Calu3 (cell line): Measurements from ENCODE around the gene GPR158. TPM values are rescaled to one million over a fixed set of nuclear protein-coding genes. Genes with fewer than 3 reads are reported as not detected.

ENCODE experiments used
- BruUV-seq: library from RNA; stranded (reverse); fragments of 400-500 nt; replicated peaks from 2 replicates; lab custom pipeline; 2021; lab: Mats Ljungman, UMichigan
- CTCF ChIA-PET: fragments of 300-600 bp; sonication (Branson Sonifier 250); formaldehyde crosslinking; loops from one replicate; lab custom pipeline; 2022; ENCODE audit warnings: antibody characterized with exemption; lab: Charles Lee
- DNase-seq: peaks from one replicate; pipeline ENCODE4 v3.0.0; 2022
- H3K27ac Mint-ChIP-seq: one replicate; pipeline ENCODE4 v1.8.0; 2022; ENCODE audit warnings: mixed read lengths; ENCODE audit not compliant: unreplicated experiment
- H3K27me3 Mint-ChIP-seq: one replicate; pipeline ENCODE4 v1.8.0; 2022; ENCODE audit warnings: mixed read lengths; ENCODE audit not compliant: unreplicated experiment
- H3K36me3 Mint-ChIP-seq: one replicate; pipeline ENCODE4 v1.8.0; 2022; ENCODE audit warnings: mild to moderate bottlenecking, moderate library complexity, mixed read lengths; ENCODE audit not compliant: insufficient read depth, unreplicated experiment
- H3K4me1 Mint-ChIP-seq: one replicate; pipeline ENCODE4 v1.8.0; 2022; ENCODE audit warnings: mild to moderate bottlenecking, low read depth, mixed read lengths; ENCODE audit not compliant: unreplicated experiment
- H3K4me3 Mint-ChIP-seq: one replicate; pipeline ENCODE4 v1.8.0; 2022; ENCODE audit warnings: mild to moderate bottlenecking, low read depth, moderate library complexity, mixed read lengths; ENCODE audit not compliant: unreplicated experiment
- H3K9me3 Mint-ChIP-seq: one replicate; pipeline ENCODE4 v1.8.0; 2022; ENCODE audit warnings: low read depth, mixed read lengths; ENCODE audit not compliant: unreplicated experiment
- intact Hi-C: fragments of 100-400 bp; cut with micrococcal nuclease; formaldehyde crosslinking; loops from one replicate; pipeline ENCODE4 v1.10.0; 2022; ENCODE audit not compliant: unreplicated experiment
- total RNA-seq: library from RNA; stranded (reverse); gene quantifications from 2 replicates; pipeline ENCODE4 v1.2.3, GENCODE V29; 2022
- TF ChIP-seq, protein P1 (sequence below): fragments of 200-600 bp; IDR thresholded peaks from one replicate; pipeline ENCODE4 v1.8.0; 2022; ENCODE audit warnings: antibody characterized with exemption; ENCODE audit not compliant: unreplicated experiment

Gene GPR158
- total RNA-seq, 1 experiment from 2014 or later, result not detected

DNA sequence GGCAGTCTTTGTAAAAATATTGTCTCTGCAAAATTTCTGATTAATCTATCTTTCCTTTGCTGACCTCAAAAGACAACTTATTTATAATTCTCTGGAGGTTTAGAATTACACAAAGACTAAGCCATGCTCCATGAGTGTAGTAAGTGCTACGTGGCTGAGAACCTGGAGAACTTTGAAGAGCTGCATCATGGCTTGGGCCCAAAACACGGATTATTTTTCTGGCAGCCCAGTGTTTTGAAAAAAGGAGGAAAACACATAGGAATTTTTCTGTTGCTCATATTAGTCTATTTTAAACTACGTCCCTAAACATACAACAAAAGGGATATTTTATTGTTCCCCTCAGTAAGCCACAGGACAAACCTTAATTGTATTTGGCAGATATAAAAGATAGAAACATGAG lies 398.5 kb downstream of the GPR158 start:
- DNase-seq, result no peak
- BruUV-seq, result no TSS peak
- intact Hi-C loops, result no loop called here
- Mint-ChIP-seq H3K27me3 (no peaks in the 10 kb centered on the region), H3K4me3 (no peak overlapping the region), H3K27ac (no peak overlapping the region), H3K9me3 (no peaks in the 10 kb centered on the region), H3K4me1 (no peaks in the 10 kb centered on the region), H3K36me3 (no peaks in the 10 kb centered on the region)
- CTCF ChIA-PET, result no interaction called here
- TF ChIP-seq, protein P1, sequence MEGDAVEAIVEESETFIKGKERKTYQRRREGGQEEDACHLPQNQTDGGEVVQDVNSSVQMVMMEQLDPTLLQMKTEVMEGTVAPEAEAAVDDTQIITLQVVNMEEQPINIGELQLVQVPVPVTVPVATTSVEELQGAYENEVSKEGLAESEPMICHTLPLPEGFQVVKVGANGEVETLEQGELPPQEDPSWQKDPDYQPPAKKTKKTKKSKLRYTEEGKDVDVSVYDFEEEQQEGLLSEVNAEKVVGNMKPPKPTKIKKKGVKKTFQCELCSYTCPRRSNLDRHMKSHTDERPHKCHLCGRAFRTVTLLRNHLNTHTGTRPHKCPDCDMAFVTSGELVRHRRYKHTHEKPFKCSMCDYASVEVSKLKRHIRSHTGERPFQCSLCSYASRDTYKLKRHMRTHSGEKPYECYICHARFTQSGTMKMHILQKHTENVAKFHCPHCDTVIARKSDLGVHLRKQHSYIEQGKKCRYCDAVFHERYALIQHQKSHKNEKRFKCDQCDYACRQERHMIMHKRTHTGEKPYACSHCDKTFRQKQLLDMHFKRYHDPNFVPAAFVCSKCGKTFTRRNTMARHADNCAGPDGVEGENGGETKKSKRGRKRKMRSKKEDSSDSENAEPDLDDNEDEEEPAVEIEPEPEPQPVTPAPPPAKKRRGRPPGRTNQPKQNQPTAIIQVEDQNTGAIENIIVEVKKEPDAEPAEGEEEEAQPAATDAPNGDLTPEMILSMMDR, result no peak

DNA sequence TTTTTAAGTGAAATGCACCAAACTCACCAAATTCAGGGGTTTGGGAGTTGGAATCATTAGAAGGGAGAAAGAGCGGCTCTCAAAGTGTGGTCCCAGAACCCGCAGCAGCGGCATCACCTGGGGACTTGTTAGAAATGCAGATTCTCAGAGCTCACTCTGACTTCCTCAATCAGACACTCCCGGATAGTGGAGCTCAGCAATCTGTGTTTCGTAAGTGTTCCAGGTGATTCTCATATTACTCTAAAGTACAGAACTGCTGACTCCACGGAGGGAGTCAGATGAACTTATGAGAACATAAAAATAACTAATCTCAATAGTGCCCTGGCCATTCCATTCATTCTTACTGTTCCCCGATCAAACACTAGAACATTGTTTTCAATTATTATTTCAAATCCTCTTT lies 400.5 kb downstream of the GPR158 start:
- CTCF ChIA-PET, result interaction anchor here (0.6 kb wide), 1 partner anchor 77 kb away, joined by 3 read pairs; no protein-coding TSS in a partner anchor
- H3K36me3 Mint-ChIP-seq, result no peaks in the 10 kb centered on the region
- no peak overlapping the region for H3K4me3 Mint-ChIP-seq
- H3K27ac Mint-ChIP-seq, result no peak overlapping the region
- BruUV-seq, result no TSS peak
- no peaks in the 10 kb centered on the region for H3K9me3 Mint-ChIP-seq
- intact Hi-C loops, result no loop called here
- no peaks in the 10 kb centered on the region for H3K4me1 Mint-ChIP-seq
- TF ChIP-seq, protein P1, result no peak
- no peaks in the 10 kb centered on the region for H3K27me3 Mint-ChIP-seq
- no peak for DNase-seq

DNA sequence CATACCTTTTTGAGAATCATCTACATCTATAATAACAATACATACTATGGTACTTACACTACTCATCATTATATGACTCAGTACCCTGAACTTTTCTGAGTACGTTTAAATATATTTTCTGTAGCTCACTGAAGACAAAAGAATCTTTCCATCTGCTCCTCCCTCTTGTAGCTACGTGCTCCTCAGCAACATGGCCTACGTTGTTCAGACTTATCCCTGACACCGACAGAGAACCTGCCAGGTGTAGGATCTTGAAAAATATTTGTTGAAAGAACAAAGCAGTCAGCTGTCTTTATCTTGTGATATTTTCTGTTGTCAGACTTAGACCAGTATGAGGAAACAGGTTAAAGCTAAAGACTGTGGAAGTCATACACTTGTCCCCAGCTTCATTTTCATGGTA lies 403.3 kb downstream of the GPR158 start:
- H3K4me3 Mint-ChIP-seq, result no peak overlapping the region
- H3K9me3 Mint-ChIP-seq, result no peaks in the 10 kb centered on the region
- no peak for DNase-seq
- CTCF ChIA-PET, result no interaction called here
- no peak overlapping the region for H3K27ac Mint-ChIP-seq
- intact Hi-C loops, result no loop called here
- TF ChIP-seq, protein P1, result no peak
- no peaks in the 10 kb centered on the region for H3K4me1 Mint-ChIP-seq
- no peaks in the 10 kb centered on the region for H3K27me3 Mint-ChIP-seq
- no peaks in the 10 kb centered on the region for H3K36me3 Mint-ChIP-seq
- BruUV-seq, result no TSS peak

DNA sequence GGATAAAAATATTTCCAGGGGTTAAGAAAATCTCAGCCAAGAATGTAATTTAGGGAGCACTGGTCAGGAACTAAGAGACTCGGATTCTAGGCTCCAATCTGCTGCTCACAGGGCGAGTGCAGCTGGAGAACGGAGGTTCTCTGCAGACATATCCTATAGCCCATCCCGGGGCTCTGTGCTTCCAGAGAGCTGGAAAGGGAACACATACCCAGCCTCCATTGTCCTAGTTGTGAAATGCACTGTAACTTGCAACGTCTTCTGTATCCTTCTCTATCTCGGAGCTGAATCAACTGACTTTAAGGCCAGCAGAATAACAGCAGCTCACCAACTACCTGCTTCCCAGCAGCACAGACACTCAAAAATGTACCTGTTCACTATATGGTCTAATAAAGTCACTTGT lies 408.2 kb downstream of the GPR158 start:
- TF ChIP-seq, protein P1, result no peak
- no TSS peak for BruUV-seq
- H3K27ac Mint-ChIP-seq, result no peak overlapping the region
- CTCF ChIA-PET, result no interaction called here
- no peaks in the 10 kb centered on the region for H3K27me3 Mint-ChIP-seq
- H3K9me3 Mint-ChIP-seq, result peaks cover 12% of the 10 kb centered on the region
- intact Hi-C loops, result no loop called here
- no peaks in the 10 kb centered on the region for H3K36me3 Mint-ChIP-seq
- DNase-seq, result no peak
- no peak overlapping the region for H3K4me3 Mint-ChIP-seq
- no peaks in the 10 kb centered on the region for H3K4me1 Mint-ChIP-seq
